ENCODE measurements around the gene LRMDA. TPM values are rescaled to one million over a fixed set of nuclear protein-coding genes. Genes with fewer than 3 reads are reported as not detected.

Gene LRMDA
- total and polyA plus RNA-seq, 4 experiments from 2014 or later = not detected

- Mint-ChIP-seq H3K9me3 (peaks cover 2 to 12% (median 3%) of the 10 kb centered on the region in 8 donors), H3K4me1 (no peaks in the 10 kb centered on the region), H3K4me3 (no peak overlapping the region), H3K27ac (no peak overlapping the region), H3K36me3 (no peaks in the 10 kb centered on the region), H3K27me3 (no peaks in the 10 kb centered on the region)
- Histone ChIP-seq H3K27me3 (ENCODE audit: insufficient read depth, low read length) (no peaks in the 10 kb centered on the region), H3K4me1 (ENCODE audit: insufficient read depth, low read length) (no peaks in the 10 kb centered on the region), H3K27ac (ENCODE audit: low read depth, low read length) (no peak overlapping the region), H3K9me3 (ENCODE audit: control insufficient read depth in 1 of 2, low read length in 2 of 2) (no peaks in the 10 kb centered on the region), H3K36me3 (ENCODE audit: insufficient read depth, low read length) (no peaks in the 10 kb centered on the region), H3K4me3 (ENCODE audit: low read length in 2 of 2) (no peak overlapping the region)
- no peak for DNase-seq
- ChIA-PET POLR2A (ENCODE audit: partially characterized antibody) (no interaction called here), CTCF (ENCODE audit: partially characterized antibody) (no interaction called here)
- intact Hi-C loops (cut with micrococcal nuclease) = no loop called here
Measured at GRCh38 chr10:76287856-76288255, 856.4 kb downstream of the LRMDA start.

- no peak overlapping the region for H3K4me3 ChIP-seq (ENCODE audit: low read length in 2 of 2)
- Mint-ChIP-seq H3K36me3 (no peaks in the 10 kb centered on the region), H3K27me3 (no peaks in the 10 kb centered on the region), H3K27ac (no peak overlapping the region), H3K4me1 (no peaks in the 10 kb centered on the region), H3K4me3 (no peak overlapping the region), H3K9me3 (peaks cover 0 to 5% (median 0%) of the 10 kb centered on the region in 8 donors)
- H3K36me3 ChIP-seq (ENCODE audit: insufficient read depth, low read length) = no peaks in the 10 kb centered on the region
- no peaks in the 10 kb centered on the region for H3K27me3 ChIP-seq (ENCODE audit: insufficient read depth, low read length)
- H3K27ac ChIP-seq (ENCODE audit: low read depth, low read length) = no peak overlapping the region
- intact Hi-C loops (cut with micrococcal nuclease) = no loop called here
- H3K4me1 ChIP-seq (ENCODE audit: insufficient read depth, low read length) = no peaks in the 10 kb centered on the region
- ChIA-PET CTCF (ENCODE audit: partially characterized antibody) (no interaction called here), POLR2A (ENCODE audit: partially characterized antibody) (no interaction called here)
- no peak for DNase-seq
- H3K9me3 ChIP-seq (ENCODE audit: control insufficient read depth in 1 of 2, low read length in 2 of 2) = no peaks in the 10 kb centered on the region
Measured at GRCh38 chr10:76291175-76291574, 859.8 kb downstream of the LRMDA start.

DNA sequence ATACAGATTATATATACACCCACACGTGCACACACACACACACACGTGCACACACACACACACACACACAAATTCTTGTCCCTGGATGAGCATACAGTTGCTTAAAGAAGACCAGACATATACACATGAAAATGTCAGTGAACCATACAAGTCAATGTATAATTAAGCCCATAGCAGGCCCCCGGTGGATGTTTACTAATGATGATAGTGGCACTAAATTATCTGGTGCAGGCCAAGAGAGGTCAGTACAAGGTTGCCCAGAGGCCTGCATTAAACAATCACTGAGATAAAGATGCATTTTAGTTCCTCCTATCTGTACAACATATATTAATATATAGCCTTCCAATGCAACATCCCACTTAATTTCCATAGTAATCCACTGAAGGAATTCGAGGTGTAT lies 860.5 kb downstream of the LRMDA start:
- H3K27me3 Mint-ChIP-seq = no peaks in the 10 kb centered on the region
- intact Hi-C loops (cut with micrococcal nuclease) = no loop called here
- no peak overlapping the region for H3K27ac Mint-ChIP-seq
- peaks cover 0 to 5% (median 0%) of the 10 kb centered on the region in 8 donors for H3K9me3 Mint-ChIP-seq
- no peaks in the 10 kb centered on the region for H3K4me1 Mint-ChIP-seq
- Histone ChIP-seq H3K27me3 (ENCODE audit: insufficient read depth, low read length) (no peaks in the 10 kb centered on the region), H3K4me1 (ENCODE audit: insufficient read depth, low read length) (no peaks in the 10 kb centered on the region), H3K9me3 (ENCODE audit: control insufficient read depth in 1 of 2, low read length in 2 of 2) (no peaks in the 10 kb centered on the region), H3K27ac (ENCODE audit: low read depth, low read length) (no peak overlapping the region), H3K4me3 (ENCODE audit: low read length in 2 of 2) (no peak overlapping the region), H3K36me3 (ENCODE audit: insufficient read depth, low read length) (no peaks in the 10 kb centered on the region)
- no peak for DNase-seq
- POLR2A ChIA-PET (ENCODE audit: partially characterized antibody) = no interaction called here
- no peaks in the 10 kb centered on the region for H3K36me3 Mint-ChIP-seq
- CTCF ChIA-PET (ENCODE audit: partially characterized antibody) = no interaction called here
- H3K4me3 Mint-ChIP-seq = no peak overlapping the region

GRCh38 chr10:76296957-76297356 lies 865.5 kb downstream of the LRMDA start:
- DNase-seq = no peak
- intact Hi-C loops (cut with micrococcal nuclease) = no loop called here
- ChIA-PET CTCF (ENCODE audit: partially characterized antibody) (interaction anchor here (1.5 kb wide), 1 partner anchor 20 kb away, joined by 3 read pairs; no protein-coding TSS in a partner anchor), POLR2A (ENCODE audit: partially characterized antibody) (no interaction called here)
- no peaks in the 10 kb centered on the region for H3K27me3 Mint-ChIP-seq
- H3K27ac Mint-ChIP-seq = no peak overlapping the region
- Histone ChIP-seq H3K27ac (ENCODE audit: low read depth, low read length) (no peak overlapping the region), H3K9me3 (ENCODE audit: control insufficient read depth in 1 of 2, low read length in 2 of 2) (no peaks in the 10 kb centered on the region), H3K4me1 (ENCODE audit: insufficient read depth, low read length) (no peaks in the 10 kb centered on the region), H3K4me3 (ENCODE audit: low read length in 2 of 2) (no peak overlapping the region), H3K27me3 (ENCODE audit: insufficient read depth, low read length) (no peaks in the 10 kb centered on the region), H3K36me3 (ENCODE audit: insufficient read depth, low read length) (no peaks in the 10 kb centered on the region)
- no peak overlapping the region for H3K4me3 Mint-ChIP-seq
- no peaks in the 10 kb centered on the region for H3K36me3 Mint-ChIP-seq
- peaks cover 0 to 7% (median 0%) of the 10 kb centered on the region in 8 donors for H3K9me3 Mint-ChIP-seq
- H3K4me1 Mint-ChIP-seq = no peaks in the 10 kb centered on the region

DNA sequence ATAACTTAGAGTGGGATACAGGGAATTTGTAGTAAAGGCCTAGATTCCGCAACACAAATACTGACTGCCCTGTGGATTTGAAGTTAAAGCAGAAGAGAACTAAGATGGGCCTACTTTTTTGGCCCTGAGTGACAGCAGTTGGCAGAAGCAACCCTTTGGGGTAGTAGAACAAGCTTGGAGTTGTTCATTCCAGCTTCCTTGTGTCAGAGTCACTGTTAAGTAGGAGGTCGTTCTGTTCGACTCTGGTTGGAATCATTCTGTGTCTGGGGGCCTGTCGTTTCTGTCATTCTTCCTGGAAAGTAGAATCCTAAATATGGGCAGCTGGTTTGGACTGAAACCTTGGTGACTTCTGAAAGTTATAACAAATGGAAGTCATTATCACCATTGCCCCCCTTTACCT lies 865.9 kb downstream of the LRMDA start:
- H3K27me3 Mint-ChIP-seq = no peaks in the 10 kb centered on the region
- H3K9me3 ChIP-seq (ENCODE audit: control insufficient read depth in 1 of 2, low read length in 2 of 2) = no peaks in the 10 kb centered on the region
- no peaks in the 10 kb centered on the region for H3K27me3 ChIP-seq (ENCODE audit: insufficient read depth, low read length)
- intact Hi-C loops (cut with micrococcal nuclease) = no loop called here
- H3K36me3 ChIP-seq (ENCODE audit: insufficient read depth, low read length) = no peaks in the 10 kb centered on the region
- H3K4me1 Mint-ChIP-seq = no peaks in the 10 kb centered on the region
- H3K36me3 Mint-ChIP-seq = no peaks in the 10 kb centered on the region
- ChIA-PET CTCF (ENCODE audit: partially characterized antibody) (interaction anchor here (1.5 kb wide), 1 partner anchor 20 kb away, joined by 3 read pairs; no protein-coding TSS in a partner anchor), POLR2A (ENCODE audit: partially characterized antibody) (no interaction called here)
- DNase-seq = no peak
- peaks cover 0 to 7% (median 0%) of the 10 kb centered on the region in 8 donors for H3K9me3 Mint-ChIP-seq
- H3K27ac ChIP-seq (ENCODE audit: low read depth, low read length) = no peak overlapping the region
- H3K4me1 ChIP-seq (ENCODE audit: insufficient read depth, low read length) = no peaks in the 10 kb centered on the region
- H3K4me3 ChIP-seq (ENCODE audit: low read length in 2 of 2) = no peak overlapping the region
- no peak overlapping the region for H3K27ac Mint-ChIP-seq
- H3K4me3 Mint-ChIP-seq = no peak overlapping the region

- Histone ChIP-seq H3K27ac (ENCODE audit: low read depth, low read length) (no peak overlapping the region), H3K4me3 (ENCODE audit: low read length in 2 of 2) (no peak overlapping the region), H3K27me3 (ENCODE audit: insufficient read depth, low read length) (no peaks in the 10 kb centered on the region), H3K36me3 (ENCODE audit: insufficient read depth, low read length) (no peaks in the 10 kb centered on the region), H3K4me1 (ENCODE audit: insufficient read depth, low read length) (no peaks in the 10 kb centered on the region), H3K9me3 (ENCODE audit: control insufficient read depth in 1 of 2, low read length in 2 of 2) (no peaks in the 10 kb centered on the region)
- DNase-seq = no peak
- H3K9me3 Mint-ChIP-seq = peaks cover 0 to 7% (median 0%) of the 10 kb centered on the region in 8 donors
- POLR2A ChIA-PET (ENCODE audit: partially characterized antibody) = no interaction called here
- H3K4me3 Mint-ChIP-seq = no peak overlapping the region
- H3K27me3 Mint-ChIP-seq = no peaks in the 10 kb centered on the region
- no peaks in the 10 kb centered on the region for H3K4me1 Mint-ChIP-seq
- intact Hi-C loops (cut with micrococcal nuclease) = no loop called here
- H3K27ac Mint-ChIP-seq = no peak overlapping the region
- CTCF ChIA-PET (ENCODE audit: partially characterized antibody) = interaction anchor here (1.5 kb wide), 1 partner anchor 21 kb away, joined by 3 read pairs; no protein-coding TSS in a partner anchor
- H3K36me3 Mint-ChIP-seq = no peaks in the 10 kb centered on the region
Measured at GRCh38 chr10:76297780-76298281, 866.4 kb downstream of the LRMDA start.

DNA sequence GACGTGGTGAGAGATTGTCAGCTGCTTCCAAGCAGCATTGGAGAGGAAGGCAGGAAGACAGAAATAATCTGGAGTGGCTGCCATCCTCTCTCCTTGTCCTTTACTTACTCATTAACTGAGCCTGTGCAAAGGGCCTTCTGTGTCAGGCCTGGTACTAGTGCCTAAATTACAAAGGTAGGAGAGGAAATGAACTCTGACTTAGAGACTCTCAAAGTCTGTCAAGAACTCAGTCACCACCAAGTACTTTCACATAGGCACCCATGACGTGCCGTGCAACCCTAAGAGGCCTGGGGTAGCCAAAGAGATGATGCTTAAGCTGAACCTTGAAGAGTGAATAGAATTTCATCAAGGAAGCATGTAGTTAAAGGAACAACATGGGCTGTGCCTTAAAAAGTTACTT lies 866.9 kb downstream of the LRMDA start:
- no peaks in the 10 kb centered on the region for H3K9me3 ChIP-seq (ENCODE audit: control insufficient read depth in 1 of 2, low read length in 2 of 2)
- no peak overlapping the region for H3K27ac ChIP-seq (ENCODE audit: low read depth, low read length)
- H3K36me3 ChIP-seq (ENCODE audit: insufficient read depth, low read length) = no peaks in the 10 kb centered on the region
- POLR2A ChIA-PET (ENCODE audit: partially characterized antibody) = no interaction called here
- DNase-seq = no peak
- no peak overlapping the region for H3K4me3 ChIP-seq (ENCODE audit: low read length in 2 of 2)
- no peaks in the 10 kb centered on the region for H3K4me1 Mint-ChIP-seq
- H3K4me3 Mint-ChIP-seq = no peak overlapping the region
- peaks cover 0 to 5% (median 0%) of the 10 kb centered on the region in 8 donors for H3K9me3 Mint-ChIP-seq
- H3K27me3 Mint-ChIP-seq = no peaks in the 10 kb centered on the region
- H3K27ac Mint-ChIP-seq = no peak overlapping the region
- no peaks in the 10 kb centered on the region for H3K4me1 ChIP-seq (ENCODE audit: insufficient read depth, low read length)
- H3K27me3 ChIP-seq (ENCODE audit: insufficient read depth, low read length) = no peaks in the 10 kb centered on the region
- no peaks in the 10 kb centered on the region for H3K36me3 Mint-ChIP-seq
- intact Hi-C loops (cut with micrococcal nuclease) = no loop called here
- CTCF ChIA-PET (ENCODE audit: partially characterized antibody) = interaction anchor here (1.5 kb wide), 1 partner anchor 21 kb away, joined by 3 read pairs; no protein-coding TSS in a partner anchor

DNA sequence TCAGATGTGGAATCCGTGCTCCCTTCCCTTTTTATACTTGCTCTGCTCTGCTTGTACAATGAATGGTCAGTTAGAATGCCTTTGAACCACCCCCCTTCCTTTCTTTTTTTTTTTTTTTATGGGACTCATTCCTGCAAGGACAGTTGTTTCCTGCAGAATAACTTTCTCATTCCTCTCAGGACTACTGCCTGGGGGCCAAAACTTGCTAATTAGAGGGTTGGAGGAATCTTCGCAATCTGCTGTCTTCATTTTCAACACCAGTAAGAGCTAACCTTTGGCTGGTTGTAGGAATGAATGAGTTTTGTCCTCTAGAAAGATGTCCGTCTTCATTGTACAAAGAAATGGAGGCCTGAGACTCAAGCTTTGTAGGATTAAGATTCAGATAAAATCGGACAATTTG lies 868.1 kb downstream of the LRMDA start:
- CTCF ChIA-PET (ENCODE audit: partially characterized antibody) = no interaction called here
- Histone ChIP-seq H3K4me3 (ENCODE audit: low read length in 2 of 2) (no peak overlapping the region), H3K27ac (ENCODE audit: low read depth, low read length) (no peak overlapping the region), H3K36me3 (ENCODE audit: insufficient read depth, low read length) (no peaks in the 10 kb centered on the region), H3K9me3 (ENCODE audit: control insufficient read depth in 1 of 2, low read length in 2 of 2) (no peaks in the 10 kb centered on the region), H3K27me3 (ENCODE audit: insufficient read depth, low read length) (no peaks in the 10 kb centered on the region), H3K4me1 (ENCODE audit: insufficient read depth, low read length) (no peaks in the 10 kb centered on the region)
- no peak for DNase-seq
- Mint-ChIP-seq H3K4me1 (no peaks in the 10 kb centered on the region), H3K36me3 (no peaks in the 10 kb centered on the region), H3K27me3 (no peaks in the 10 kb centered on the region), H3K4me3 (no peak overlapping the region), H3K27ac (no peak overlapping the region), H3K9me3 (peaks cover 0 to 5% (median 0%) of the 10 kb centered on the region in 8 donors)
- POLR2A ChIA-PET (ENCODE audit: partially characterized antibody) = no interaction called here
- intact Hi-C loops (cut with micrococcal nuclease) = no loop called here
